Thoracic aorta endothelial cell (primary cell): ENCODE measurements around the gene COMMD3. TPM values are rescaled to one million over a fixed set of nuclear protein-coding genes. Genes with fewer than 3 reads are reported as not detected.

ENCODE experiments used
- small RNA-seq: library from RNA; depleted of rRNA; stranded (forward); fragments of <200 nt; gene quantifications from one replicate; pipeline ENCODE3, GENCODE V24; 2012
- total RNA-seq: library from RNA; depleted of rRNA; stranded (reverse); fragments of >200 nt; gene quantifications from 2 replicates; pipeline ENCODE4 v1.2.3, GENCODE V29; 2012

The COMMD3 gene
- 40.9 and 41.5 TPM in 2 replicates for total RNA-seq

GRCh38 chr10:22316286-22317075 is at the start of gene COMMD3:
Gene COMMD3 (plus strand): TSS chr10:22316388. CDS start chr10:22316418, 30 bp downstream.

GRCh38 chr10:22320591-22321155 is 4.5 kb downstream of the COMMD3 start, which contains the start of gene BMI1:
Gene BMI1 (plus strand): TSS chr10:22321099. CDS start chr10:22326450, 5,351 bp downstream.

GRCh38 chr10:22345301-22346095 is 29.3 kb downstream of the COMMD3 start, which contains the start of gene SPAG6:
Gene SPAG6 (plus strand): TSS chr10:22345496. CDS start chr10:22345612, 116 bp downstream.

Small RNA genes lying within 50 kb of the gene (small RNA-seq; reads per million reads assigned to genes)
- gene AL158211.3 = not detected

Other genes starting within 250 kb of the COMMD3 start
- not detected in 2 replicates for gene EBLN1, start 98.4 kb upstream of the COMMD3 start, total RNA-seq
- 52.6 and 61.7 TPM in 2 replicates for gene BMI1, start 4.7 kb downstream of the COMMD3 start, total RNA-seq
- gene SPAG6, start 29.1 kb downstream of the COMMD3 start, total RNA-seq = not detected in 2 replicates